Measurements from ENCODE around the gene NOP14. TPM values are rescaled to one million over a fixed set of nuclear protein-coding genes. Genes with fewer than 3 reads are reported as not detected.
"Not testable (repeated sequence)": the region's sequence is repeated elsewhere in the genome, so short reads cannot be mapped to it uniquely, and the experiment has no call there.

NOP14 gene
- total RNA-seq, 1 donor from 2014 or later, result 22.9 TPM

GRCh38 chr4:2949782-2950125, 13.5 kb downstream of the NOP14 start:
- TF ChIP-seq, protein P1, sequence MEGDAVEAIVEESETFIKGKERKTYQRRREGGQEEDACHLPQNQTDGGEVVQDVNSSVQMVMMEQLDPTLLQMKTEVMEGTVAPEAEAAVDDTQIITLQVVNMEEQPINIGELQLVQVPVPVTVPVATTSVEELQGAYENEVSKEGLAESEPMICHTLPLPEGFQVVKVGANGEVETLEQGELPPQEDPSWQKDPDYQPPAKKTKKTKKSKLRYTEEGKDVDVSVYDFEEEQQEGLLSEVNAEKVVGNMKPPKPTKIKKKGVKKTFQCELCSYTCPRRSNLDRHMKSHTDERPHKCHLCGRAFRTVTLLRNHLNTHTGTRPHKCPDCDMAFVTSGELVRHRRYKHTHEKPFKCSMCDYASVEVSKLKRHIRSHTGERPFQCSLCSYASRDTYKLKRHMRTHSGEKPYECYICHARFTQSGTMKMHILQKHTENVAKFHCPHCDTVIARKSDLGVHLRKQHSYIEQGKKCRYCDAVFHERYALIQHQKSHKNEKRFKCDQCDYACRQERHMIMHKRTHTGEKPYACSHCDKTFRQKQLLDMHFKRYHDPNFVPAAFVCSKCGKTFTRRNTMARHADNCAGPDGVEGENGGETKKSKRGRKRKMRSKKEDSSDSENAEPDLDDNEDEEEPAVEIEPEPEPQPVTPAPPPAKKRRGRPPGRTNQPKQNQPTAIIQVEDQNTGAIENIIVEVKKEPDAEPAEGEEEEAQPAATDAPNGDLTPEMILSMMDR (IDR thresholded peaks at IDR 0.05; ENCODE audit: unreplicated experiment), result no peak
- no peaks in the 10 kb centered on the region for H3K9me3 Mint-ChIP-seq (ENCODE audit: unreplicated experiment)
- H3K27ac Mint-ChIP-seq (ENCODE audit: unreplicated experiment), result no peak overlapping the region
- no peak for DNase-seq (ENCODE audit: low spot score)
- H3K36me3 Mint-ChIP-seq (ENCODE audit: low read depth, unreplicated experiment), result peaks cover 43% of the 10 kb centered on the region
- H3K27me3 Mint-ChIP-seq (ENCODE audit: unreplicated experiment), result peaks cover 3% of the 10 kb centered on the region
- peak overlapping the region; percentile 2 for H3K4me3 Mint-ChIP-seq (ENCODE audit: unreplicated experiment)
- peaks cover 2% of the 10 kb centered on the region for H3K4me1 Mint-ChIP-seq (ENCODE audit: unreplicated experiment)

- H3K27me3 Mint-ChIP-seq (ENCODE audit: unreplicated experiment), result peaks cover 5% of the 10 kb centered on the region
- no peak overlapping the region for H3K4me3 Mint-ChIP-seq (ENCODE audit: unreplicated experiment)
- DNase-seq (ENCODE audit: low spot score), result peak; percentile 45
- H3K36me3 Mint-ChIP-seq (ENCODE audit: low read depth, unreplicated experiment), result peaks cover 43% of the 10 kb centered on the region
- no peaks in the 10 kb centered on the region for H3K9me3 Mint-ChIP-seq (ENCODE audit: unreplicated experiment)
- TF ChIP-seq, protein P1 (IDR thresholded peaks at IDR 0.05; ENCODE audit: unreplicated experiment), result no peak
- peaks cover 2% of the 10 kb centered on the region for H3K4me1 Mint-ChIP-seq (ENCODE audit: unreplicated experiment)
- H3K27ac Mint-ChIP-seq (ENCODE audit: unreplicated experiment), result no peak overlapping the region
Observed at GRCh38 chr4:2948895-2949781, 14.1 kb downstream of the NOP14 start.

DNA sequence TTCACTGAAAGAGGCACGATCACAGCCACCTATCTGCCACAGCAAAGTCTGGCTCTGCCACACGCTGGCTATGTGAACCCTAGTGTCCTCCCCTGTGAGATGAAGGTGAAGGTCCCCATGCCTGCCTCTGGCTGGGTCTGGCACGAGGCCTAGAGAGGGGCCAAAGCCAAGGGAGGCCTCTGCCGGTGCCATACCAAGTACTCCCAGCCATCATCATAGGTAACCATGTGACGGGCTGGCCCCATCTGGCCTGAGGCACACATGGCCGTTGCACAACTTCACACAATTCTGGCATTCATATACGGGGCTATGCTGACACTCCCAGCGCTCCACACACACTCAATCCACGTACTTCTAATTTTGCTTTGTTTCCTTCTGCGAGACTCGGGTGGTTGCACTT, 15.3 kb downstream of the NOP14 start:
- Mint-ChIP-seq H3K27ac (ENCODE audit: unreplicated experiment) (peak overlapping the region; percentile 38), H3K4me1 (ENCODE audit: unreplicated experiment) (peaks cover 2% of the 10 kb centered on the region), H3K4me3 (ENCODE audit: unreplicated experiment) (peak overlapping the region; percentile 65), H3K36me3 (ENCODE audit: low read depth, unreplicated experiment) (peaks cover 43% of the 10 kb centered on the region), H3K9me3 (ENCODE audit: unreplicated experiment) (no peaks in the 10 kb centered on the region), H3K27me3 (ENCODE audit: unreplicated experiment) (peaks cover 7% of the 10 kb centered on the region)
- DNase-seq (ENCODE audit: low spot score), result no peak
- TF ChIP-seq, protein P1 (IDR thresholded peaks at IDR 0.05; ENCODE audit: unreplicated experiment), result no peak

DNA sequence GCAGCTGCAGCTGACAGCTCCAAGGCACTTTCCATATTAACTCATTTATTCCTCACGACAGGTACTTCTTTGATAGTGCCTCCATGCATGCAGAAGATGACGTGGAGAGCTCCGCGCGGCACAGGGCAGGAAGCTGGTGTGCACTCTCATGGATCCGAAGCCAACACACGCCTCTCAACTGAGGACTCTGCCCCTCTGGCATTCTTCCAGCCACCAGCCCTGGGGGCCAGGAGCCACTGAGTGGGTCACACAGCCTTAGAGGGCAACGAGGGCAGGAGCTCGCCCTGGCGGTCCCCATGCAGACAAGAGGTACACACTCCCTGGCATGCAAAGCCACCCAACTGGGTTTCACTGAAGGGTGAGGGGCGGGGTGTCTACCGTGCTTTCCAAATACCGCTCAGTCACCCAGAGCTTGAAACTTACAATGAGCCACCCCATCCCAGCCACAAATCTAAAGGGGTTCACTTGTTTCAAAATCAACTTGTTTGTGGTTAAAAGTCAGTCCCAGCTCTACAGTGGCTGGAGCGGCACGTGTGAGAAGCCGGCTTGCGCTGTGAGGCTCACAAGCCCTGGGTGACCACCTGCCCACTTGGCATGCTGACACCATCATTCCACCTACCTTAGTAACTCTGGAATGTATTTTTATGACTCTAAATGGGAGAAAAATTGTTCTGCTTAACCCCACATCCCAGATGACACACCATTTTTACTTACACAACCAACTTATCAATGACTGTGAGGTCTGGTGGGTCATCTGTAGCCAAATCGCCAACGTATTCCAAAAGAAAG, 16.2 kb downstream of the NOP14 start:
- H3K27me3 Mint-ChIP-seq (ENCODE audit: unreplicated experiment), result peaks cover 7% of the 10 kb centered on the region
- H3K27ac Mint-ChIP-seq (ENCODE audit: unreplicated experiment), result no peak overlapping the region
- no peaks in the 10 kb centered on the region for H3K9me3 Mint-ChIP-seq (ENCODE audit: unreplicated experiment)
- H3K4me3 Mint-ChIP-seq (ENCODE audit: unreplicated experiment), result no peak overlapping the region
- peaks cover 48% of the 10 kb centered on the region for H3K36me3 Mint-ChIP-seq (ENCODE audit: low read depth, unreplicated experiment)
- TF ChIP-seq, protein P1 (IDR thresholded peaks at IDR 0.05; ENCODE audit: unreplicated experiment), result no peak
- peaks cover 2% of the 10 kb centered on the region for H3K4me1 Mint-ChIP-seq (ENCODE audit: unreplicated experiment)
- DNase-seq (ENCODE audit: low spot score), result no peak

- H3K27me3 Mint-ChIP-seq (ENCODE audit: unreplicated experiment); H3K27ac Mint-ChIP-seq (ENCODE audit: unreplicated experiment); DNase-seq (ENCODE audit: low spot score); H3K9me3 Mint-ChIP-seq (ENCODE audit: unreplicated experiment); H3K4me1 Mint-ChIP-seq (ENCODE audit: unreplicated experiment): not testable (repeated sequence)
- H3K36me3 Mint-ChIP-seq (ENCODE audit: low read depth, unreplicated experiment), result peaks cover 42% of the 10 kb centered on the region
- peak overlapping the region; percentile 56 for H3K4me3 Mint-ChIP-seq (ENCODE audit: unreplicated experiment)
Observed at GRCh38 chr4:2945619-2946604, 17.3 kb downstream of the NOP14 start.
